ENCODE measurements around the gene GTPBP4. TPM values are rescaled to one million over a fixed set of nuclear protein-coding genes. Genes with fewer than 3 reads are reported as not detected.
A peak's percentile ranks its signal among the peaks of the same experiment; 100 is the strongest.

GTPBP4 gene
- total and polyA plus RNA-seq, 9 of the 15 experiments (the other 6 are each of a cell fraction or from before 2014, with no cell fraction given), result 79.0 to 155 (median 128) TPM

DNA sequence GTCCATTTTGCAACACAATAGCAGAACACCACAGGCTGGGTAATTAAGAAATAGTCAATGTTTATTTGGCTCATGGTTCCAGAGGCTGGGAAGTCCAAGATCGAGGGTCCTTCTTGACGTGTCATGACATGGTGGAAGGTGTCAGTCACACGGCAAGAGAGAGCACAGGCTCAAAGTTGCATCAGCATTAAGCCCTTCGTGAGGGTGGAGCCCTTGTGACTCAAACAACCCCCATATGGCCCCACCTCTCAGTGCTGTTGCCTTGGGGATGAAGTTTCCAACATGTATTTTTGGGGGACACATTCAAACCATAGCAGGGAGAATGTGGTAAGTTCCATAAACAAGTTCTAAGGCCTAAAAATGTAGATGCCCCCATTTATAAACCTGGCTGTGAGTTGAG, 24.6 kb upstream of the GTPBP4 start:
- peak; percentile 44 for FAIRE-seq
- WGBS (ENCODE audit: insufficient coverage, low coverage, missing lambda C conversion rate), result 23% methylated on average over 4 of the region's 4 CpGs
- intact Hi-C loops (cut with micrococcal nuclease), result no loop called here
- no peak overlapping the region for H3K9ac ChIP-seq (ENCODE audit: insufficient read depth in 1 of 2, low read depth in 2 of 2, low read length in 2 of 2)
- TF ChIP-seq, protein P1, sequence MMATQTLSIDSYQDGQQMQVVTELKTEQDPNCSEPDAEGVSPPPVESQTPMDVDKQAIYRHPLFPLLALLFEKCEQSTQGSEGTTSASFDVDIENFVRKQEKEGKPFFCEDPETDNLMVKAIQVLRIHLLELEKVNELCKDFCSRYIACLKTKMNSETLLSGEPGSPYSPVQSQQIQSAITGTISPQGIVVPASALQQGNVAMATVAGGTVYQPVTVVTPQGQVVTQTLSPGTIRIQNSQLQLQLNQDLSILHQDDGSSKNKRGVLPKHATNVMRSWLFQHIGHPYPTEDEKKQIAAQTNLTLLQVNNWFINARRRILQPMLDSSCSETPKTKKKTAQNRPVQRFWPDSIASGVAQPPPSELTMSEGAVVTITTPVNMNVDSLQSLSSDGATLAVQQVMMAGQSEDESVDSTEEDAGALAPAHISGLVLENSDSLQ (IDR thresholded peaks at IDR 0.05), result peak; percentile 86
- TF ChIP-seq TRIM24 (IDR thresholded peaks at IDR 0.05) (peak; percentile 60 to 63; a peak in 2 of 4 replicates), E2F6 (IDR thresholded peaks at IDR 0.05; ENCODE audit: borderline replicate concordance in 1 of 2, extremely low read depth in 1 of 2, insufficient read depth in 1 of 2, insufficient read length in 1 of 2, low read depth in 1 of 2, low read length in 1 of 2, poor library complexity in 1 of 2, severe bottlenecking in 1 of 2) (peak in 1 of 2 experiments; percentile 19), SMAD4 (CRISPR knock-in tag; conservative IDR thresholded peaks at IDR 0.05) (0 out of 2 replicates have a peak, but pooled peaks have one; percentile 9), CEBPB (tag; IDR thresholded peaks at IDR 0.05) (peak; percentile 26; the same call in 1 of the 2 replicates), ZNF699 (CRISPR knock-in tag; IDR thresholded peaks at IDR 0.05; ENCODE audit: insufficient replicate concordance) (no peak), RFX1 (IDR thresholded peaks at IDR 0.05) (peak; percentile 63), CEBPG (CRISPR knock-in tag; IDR thresholded peaks at IDR 0.05) (peak; percentile 75), CEBPG (tag; conservative IDR thresholded peaks at IDR 0.05 in 1 of 2, IDR thresholded peaks at IDR 0.05 in 1 of 2) (peak in 1 of 2 experiments; percentile 56; a peak in 2 of 4 replicates), MBD2 (IDR thresholded peaks at IDR 0.05; ENCODE audit: borderline replicate concordance, low read depth) (no peak), GTF2F1 (IDR thresholded peaks at IDR 0.05; ENCODE audit: low read depth, low read length) (no peak), EP400 (IDR thresholded peaks at IDR 0.05) (peak; percentile 51; the same call in 1 of the 2 replicates)
- TF ChIP-seq, protein P2, sequence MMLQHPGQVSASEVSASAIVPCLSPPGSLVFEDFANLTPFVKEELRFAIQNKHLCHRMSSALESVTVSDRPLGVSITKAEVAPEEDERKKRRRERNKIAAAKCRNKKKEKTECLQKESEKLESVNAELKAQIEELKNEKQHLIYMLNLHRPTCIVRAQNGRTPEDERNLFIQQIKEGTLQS (IDR thresholded peaks at IDR 0.05), result peak; percentile 84
- TF ChIP-seq, protein P2 (CRISPR knock-in tag; conservative IDR thresholded peaks at IDR 0.05), result no peak
- TF ChIP-seq, protein P3, sequence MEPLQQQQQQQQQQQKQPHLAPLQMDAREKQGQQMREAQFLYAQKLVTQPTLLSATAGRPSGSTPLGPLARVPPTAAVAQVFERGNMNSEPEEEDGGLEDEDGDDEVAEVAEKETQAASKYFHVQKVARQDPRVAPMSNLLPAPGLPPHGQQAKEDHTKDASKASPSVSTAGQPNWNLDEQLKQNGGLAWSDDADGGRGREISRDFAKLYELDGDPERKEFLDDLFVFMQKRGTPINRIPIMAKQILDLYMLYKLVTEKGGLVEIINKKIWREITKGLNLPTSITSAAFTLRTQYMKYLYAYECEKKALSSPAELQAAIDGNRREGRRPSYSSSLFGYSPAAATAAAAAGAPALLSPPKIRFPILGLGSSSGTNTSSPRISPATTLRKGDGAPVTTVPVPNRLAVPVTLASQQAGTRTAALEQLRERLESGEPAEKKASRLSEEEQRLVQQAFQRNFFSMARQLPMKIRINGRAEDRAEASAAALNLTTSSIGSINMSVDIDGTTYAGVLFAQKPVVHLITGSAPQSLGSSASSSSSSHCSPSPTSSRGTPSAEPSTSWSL (CRISPR knock-in tag; IDR thresholded peaks at IDR 0.05; ENCODE audit: borderline replicate concordance), result no peak
- in situ Hi-C loops (cut with MboI), result no loop called here
- no peaks in the 10 kb centered on the region for H3K79me2 ChIP-seq (ENCODE audit: control insufficient read depth, insufficient read depth, low read length)
- ChIA-PET CTCF (ENCODE audit: low intra/inter-chr PET ratio) (no interaction called here), POLR2A (interaction anchor here (1.2 kb wide), 1 partner anchor 10 kb away, joined by 4 read pairs; no protein-coding TSS in a partner anchor)
- no TSS peak for BruUV-seq (replicated peaks)
- H3K4me1 ChIP-seq (replicated peaks in 1 of 2; ENCODE audit: control insufficient read depth in 2 of 2, insufficient read depth in 2 of 2, low read length in 2 of 2), result peaks cover 0 to 8% of the 10 kb centered on the region in 2 experiments; a peak in 3 of 5 replicates
- H2AFZ ChIP-seq (ENCODE audit: low read depth, low read length), result peak overlapping the region; percentile 46
- peak; percentile 74 for ATAC-seq
- peak in 1 of 4 experiments; percentile 25 for DNase-seq (ENCODE audit: extremely low read depth in 1 of 4, low spot score in 3 of 4)
- no peaks in the 10 kb centered on the region for H4K20me1 ChIP-seq (replicated peaks; ENCODE audit: control insufficient read depth, insufficient read depth, low read length)
- H3K9me1 ChIP-seq (ENCODE audit: control insufficient read depth, insufficient read depth, low read length), result no peaks in the 10 kb centered on the region
- no peaks in the 10 kb centered on the region for H3K9me3 ChIP-seq (replicated peaks; ENCODE audit: control insufficient read depth, insufficient read depth, low read depth, low read length)
- no peak overlapping the region for H3K4me2 ChIP-seq (ENCODE audit: insufficient read depth, low read length)
- H3K27ac ChIP-seq (ENCODE audit: extremely low read depth, low read depth, low read length), result no peak overlapping the region
- H3K27me3 ChIP-seq (ENCODE audit: control insufficient read depth in 2 of 2, insufficient read depth in 2 of 2, low read length in 2 of 2), result peaks cover 28 to 42% of the 10 kb centered on the region in 2 experiments; a peak in 4 of 5 replicates
- H3K4me3 ChIP-seq, result no peak overlapping the region
- H3K36me3 ChIP-seq (ENCODE audit: control insufficient read depth, insufficient read depth, low read length), result no peaks in the 10 kb centered on the region

Measured in K562 (cell line).